Glomerular visceral epithelial cell (primary cell): ENCODE results near the gene RERE.
"Not testable (repeated sequence)": the region's sequence is repeated elsewhere in the genome, so short reads cannot be mapped to it uniquely, and the experiment has no call there.

ENCODE experiments used
- DNase-seq: peaks from one replicate; pipeline ENCODE4 v3.0.0-alpha.2; 2016; ENCODE audit errors: extremely low spot score

The RERE gene

GRCh38 chr1:8456991-8457390 lies 360.4 kb downstream of the RERE start:
- DNase-seq, result no peak

- peak; percentile 30 for DNase-seq
Measured at GRCh38 chr1:8456308-8456912, 361.0 kb downstream of the RERE start.

GRCh38 chr1:8455700-8456307 lies 361.6 kb downstream of the RERE start:
- DNase-seq, result no peak

GRCh38 chr1:8450312-8450711 lies 367.1 kb downstream of the RERE start:
- DNase-seq, result no peak

- no peak for DNase-seq
Measured at GRCh38 chr1:8448911-8449661, 368.4 kb downstream of the RERE start.

- DNase-seq, result not testable (repeated sequence)
Measured at GRCh38 chr1:8448505-8448904, 368.9 kb downstream of the RERE start.

GRCh38 chr1:8447616-8448150 lies 369.8 kb downstream of the RERE start:
- no peak for DNase-seq

- DNase-seq, result not testable (repeated sequence)
Measured at GRCh38 chr1:8446119-8446518, 371.3 kb downstream of the RERE start.

- DNase-seq, result no peak
Measured at GRCh38 chr1:8443558-8444194, 373.8 kb downstream of the RERE start.

- DNase-seq, result no peak
Measured at GRCh38 chr1:8441426-8441825, 376.0 kb downstream of the RERE start.

- DNase-seq, result peak; percentile 76
Measured at GRCh38 chr1:8439015-8439702, 378.3 kb downstream of the RERE start.

GRCh38 chr1:8438489-8438888 lies 379.0 kb downstream of the RERE start:
- no peak for DNase-seq

- no peak for DNase-seq
Measured at GRCh38 chr1:8437347-8437746, 380.1 kb downstream of the RERE start.

- no peak for DNase-seq
Measured at GRCh38 chr1:8435569-8436071, 381.8 kb downstream of the RERE start.

GRCh38 chr1:8434101-8434500 lies 383.3 kb downstream of the RERE start:
- no peak for DNase-seq

- DNase-seq, result no peak
Measured at GRCh38 chr1:8431784-8432183, 385.7 kb downstream of the RERE start.

- no peak for DNase-seq
Measured at GRCh38 chr1:8431019-8431418, 386.4 kb downstream of the RERE start.

GRCh38 chr1:8430476-8430875 lies 387.0 kb downstream of the RERE start:
- DNase-seq, result no peak

- no peak for DNase-seq
Measured at GRCh38 chr1:8429549-8430110, 387.8 kb downstream of the RERE start.

GRCh38 chr1:8428441-8428840 lies 389.0 kb downstream of the RERE start:
- no peak for DNase-seq

GRCh38 chr1:8427986-8428385 lies 389.5 kb downstream of the RERE start:
- DNase-seq, result no peak
